Neuronal stem cell (in vitro differentiated cells): Measurements from ENCODE around the gene PLXND1.

Experiments used
- DNase-seq: peaks from one replicate; pipeline ENCODE4 v3.0.0-alpha.2; 2013; ENCODE audit warnings: low spot score
- H2AFZ ChIP-seq: one replicate; pipeline ENCODE4 v1.6.1; 2013; ENCODE audit warnings: mild to moderate bottlenecking, low read length, inconsistent platforms
- H2AK5ac ChIP-seq: 2 replicates; pipeline ENCODE4 v1.6.1; 2013; ENCODE audit warnings: low read depth, mild to moderate bottlenecking, inconsistent platforms, low read length, moderate library complexity, mixed read lengths
- H2BK120ac ChIP-seq: 2 replicates; pipeline ENCODE4 v1.6.1; 2013; ENCODE audit warnings: low read depth, mild to moderate bottlenecking, inconsistent platforms, low read length, moderate library complexity, mixed read lengths
- H2BK12ac ChIP-seq: one replicate; pipeline ENCODE4 v1.6.1; 2013; ENCODE audit warnings: low read length, inconsistent platforms
- H2BK15ac ChIP-seq: 2 replicates; pipeline ENCODE4 v1.6.1; 2013; ENCODE audit warnings: mild to moderate bottlenecking, low read length, inconsistent platforms, mixed read lengths
- H2BK5ac ChIP-seq: one replicate; pipeline ENCODE4 v1.6.1; 2013; ENCODE audit warnings: inconsistent platforms, mild to moderate bottlenecking, low read length, moderate library complexity
- H3K14ac ChIP-seq: one replicate; pipeline ENCODE4 v1.6.1; 2013; ENCODE audit warnings: low read length, inconsistent platforms
- H3K18ac ChIP-seq: 2 replicates; pipeline ENCODE4 v1.6.1; 2013; ENCODE audit warnings: low read length, inconsistent platforms
- H3K23ac ChIP-seq: 2 replicates; pipeline ENCODE4 v1.6.1; 2013; ENCODE audit warnings: low read depth, mild to moderate bottlenecking, mixed read lengths, low read length, inconsistent platforms; ENCODE audit not compliant: poor library complexity
- H3K27ac ChIP-seq: replicated peaks from 3 replicates; pipeline ENCODE4 v1.5.1; 2013; ENCODE audit warnings: low read length, inconsistent platforms
- H3K27me3 ChIP-seq, 3 experiments: 2 replicates each; pipeline ENCODE4 v1.6.1; 2013; ENCODE audit warnings: low read length in 3 of 3, mild to moderate bottlenecking in 2 of 3, inconsistent platforms in 1 of 3, low read depth in 1 of 3, mixed read lengths in 1 of 3, moderate library complexity in 1 of 3; ENCODE audit not compliant: control insufficient read depth in 3 of 3, insufficient read depth in 3 of 3
- H3K36me3 ChIP-seq, 2 donors: replicated peaks in 1 of 2; 2 replicates each; pipeline ENCODE4 v1.6.1; 2013; ENCODE audit warnings: low read length in 2 of 2; ENCODE audit not compliant: control insufficient read depth in 2 of 2, insufficient read depth in 2 of 2
- H3K4ac ChIP-seq: 2 replicates; pipeline ENCODE4 v1.6.1; 2013; ENCODE audit warnings: inconsistent platforms, mild to moderate bottlenecking, low read length, moderate library complexity
- H3K4me1 ChIP-seq, 2 donors: 1 replicate in 1 of 2; 2 replicates in 1 of 2; pipeline ENCODE4 v1.6.1; 2013; ENCODE audit warnings: low read length in 2 of 2, low read depth in 1 of 2; ENCODE audit not compliant: control insufficient read depth in 2 of 2, insufficient read depth in 1 of 2
- H3K4me2 ChIP-seq: one replicate; pipeline ENCODE4 v1.6.1; 2013; ENCODE audit warnings: mild to moderate bottlenecking, low read length, inconsistent platforms; ENCODE audit not compliant: insufficient read depth, poor library complexity, severe bottlenecking
- H3K4me3 ChIP-seq, 2 donors: 2 replicates each; pipeline ENCODE4 v1.5.1; 2013; ENCODE audit warnings: low read length in 2 of 2, mild to moderate bottlenecking in 2 of 2, inconsistent platforms in 1 of 2, moderate library complexity in 1 of 2
- H3K79me1 ChIP-seq: one replicate; pipeline ENCODE4 v1.6.1; 2013; ENCODE audit warnings: low read depth, mild to moderate bottlenecking, inconsistent platforms, low read length, moderate library complexity
- H3K9ac ChIP-seq: one replicate; pipeline ENCODE4 v1.6.1; 2013; ENCODE audit warnings: mild to moderate bottlenecking, low read depth, low read length, inconsistent platforms; ENCODE audit not compliant: poor library complexity
- H3K9me3 ChIP-seq, 2 donors: replicated peaks in 1 of 2; 2 replicates each; pipeline versions ENCODE3 to v1.6.1; 2013; ENCODE audit warnings: low read length in 2 of 2, mild to moderate bottlenecking in 2 of 2, inconsistent platforms in 1 of 2, low read depth in 1 of 2, mixed read lengths in 1 of 2, moderate library complexity in 1 of 2; ENCODE audit not compliant: control insufficient read depth in 2 of 2, insufficient read depth in 1 of 2
- H4K8ac ChIP-seq: one replicate; pipeline ENCODE4 v1.6.1; 2013; ENCODE audit warnings: low read depth, mild to moderate bottlenecking, inconsistent platforms, low read length, moderate library complexity
- H4K91ac ChIP-seq: one replicate; pipeline ENCODE4 v1.6.1; 2013; ENCODE audit warnings: low read length, low read depth, mild to moderate bottlenecking, inconsistent platforms; ENCODE audit not compliant: poor library complexity
- WGBS, 2 donors: extraction: QIAGEN DNeasy Blood & Tissue Kit; methylation state at CpG; one replicate each; pipeline ENCODE4 v1.1.7; 2013; ENCODE audit warnings: missing lambda C conversion rate in 2 of 2, mixed read lengths in 1 of 2; ENCODE audit not compliant: insufficient read length in 2 of 2, insufficient replicate concordance in 1 of 2; ENCODE audit errors: extremely low coverage in 2 of 2; 5-methylcytosine and 5-hydroxymethylcytosine counted together

Gene PLXND1

GRCh38 chr3:129574206-129574605, 32.3 kb downstream of the PLXND1 start:
- no peak overlapping the region for H2BK5ac ChIP-seq
- no peak overlapping the region for H3K18ac ChIP-seq
- H3K27ac ChIP-seq: no peak overlapping the region
- no peak overlapping the region for H2AK5ac ChIP-seq
- H3K4ac ChIP-seq: no peak overlapping the region
- peaks cover 0 to 1% of the 10 kb centered on the region in 2 donors for H3K9me3 ChIP-seq
- H3K4me1 ChIP-seq: peaks cover 0 to 8% of the 10 kb centered on the region in 2 donors
- H2BK120ac ChIP-seq: no peak overlapping the region
- H3K27me3 ChIP-seq: no peaks in the 10 kb centered on the region
- H3K9ac ChIP-seq: peak overlapping the region; percentile 51
- no peak overlapping the region for H2BK15ac ChIP-seq
- no peak overlapping the region for H3K4me2 ChIP-seq
- no peak overlapping the region for H3K4me3 ChIP-seq
- H3K14ac ChIP-seq: no peak overlapping the region
- H4K8ac ChIP-seq: no peak overlapping the region
- no CpG with 5 or more reads among the region's 24 CpGs for WGBS, 2 donors
- H2BK12ac ChIP-seq: no peak overlapping the region
- H4K91ac ChIP-seq: no peak overlapping the region
- no peaks in the 10 kb centered on the region for H3K79me1 ChIP-seq
- H3K23ac ChIP-seq: no peak overlapping the region
- peaks cover 0 to 29% of the 10 kb centered on the region in 2 donors for H3K36me3 ChIP-seq
- no peak overlapping the region for H2AFZ ChIP-seq
- DNase-seq: no peak

GRCh38 chr3:129573493-129573892, 33.0 kb downstream of the PLXND1 start:
- peaks cover 0 to 35% of the 10 kb centered on the region in 2 donors for H3K36me3 ChIP-seq
- no peak overlapping the region for H3K4ac ChIP-seq
- WGBS, 2 donors: no CpG with 5 or more reads among the region's 14 CpGs
- no peak for DNase-seq
- H3K4me2 ChIP-seq: no peak overlapping the region
- no peak overlapping the region for H4K8ac ChIP-seq
- H3K79me1 ChIP-seq: no peaks in the 10 kb centered on the region
- peak overlapping the region; percentile 81 for H3K23ac ChIP-seq
- no peak overlapping the region for H3K4me3 ChIP-seq
- no peak overlapping the region for H3K14ac ChIP-seq
- H2BK5ac ChIP-seq: no peak overlapping the region
- H3K9ac ChIP-seq: no peak overlapping the region
- no peak overlapping the region for H2BK15ac ChIP-seq
- no peak overlapping the region for H3K27ac ChIP-seq
- no peaks in the 10 kb centered on the region for H3K27me3 ChIP-seq
- no peak overlapping the region for H2AFZ ChIP-seq
- H3K9me3 ChIP-seq: peaks cover 0 to 1% of the 10 kb centered on the region in 2 donors
- peaks cover 0 to 8% of the 10 kb centered on the region in 2 donors for H3K4me1 ChIP-seq
- no peak overlapping the region for H2BK120ac ChIP-seq
- peak overlapping the region; percentile 80 for H3K18ac ChIP-seq
- H2AK5ac ChIP-seq: peak overlapping the region; percentile 49
- no peak overlapping the region for H2BK12ac ChIP-seq
- no peak overlapping the region for H4K91ac ChIP-seq

DNA sequence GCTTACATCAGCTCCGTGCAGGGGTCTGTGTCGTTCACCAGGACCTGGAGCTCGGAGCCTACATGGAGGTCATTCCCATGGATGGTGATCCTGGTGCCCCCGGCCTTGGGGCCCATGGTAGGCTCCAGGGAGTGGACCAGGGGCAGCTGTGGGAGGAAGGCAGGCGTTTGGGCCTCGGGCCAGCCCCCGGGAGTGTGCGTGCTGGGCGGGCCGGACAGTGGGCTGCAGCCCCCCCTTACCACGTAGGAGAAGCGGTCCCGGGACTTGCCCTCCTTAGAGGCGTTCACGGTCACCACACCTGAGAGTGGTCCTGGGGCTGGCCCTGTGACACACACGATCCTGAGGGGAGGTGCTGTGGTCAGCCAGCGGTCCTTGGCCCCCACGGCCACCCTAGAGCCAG, 33.9 kb downstream of the PLXND1 start:
- no peak overlapping the region for H3K23ac ChIP-seq
- peaks cover 0 to 1% of the 10 kb centered on the region in 2 donors for H3K9me3 ChIP-seq
- H3K79me1 ChIP-seq: no peaks in the 10 kb centered on the region
- no peak overlapping the region for H3K4me3 ChIP-seq
- peak overlapping the region; percentile 53 for H3K4ac ChIP-seq
- H2BK5ac ChIP-seq: peak overlapping the region; percentile 24
- peaks cover 0 to 30% of the 10 kb centered on the region in 2 donors for H3K36me3 ChIP-seq
- no peak overlapping the region for H3K27ac ChIP-seq
- H2BK15ac ChIP-seq: no peak overlapping the region
- H2AK5ac ChIP-seq: peak overlapping the region; percentile 68
- no peak overlapping the region for H2AFZ ChIP-seq
- H3K27me3 ChIP-seq: no peaks in the 10 kb centered on the region
- peak overlapping the region; percentile 27 for H3K18ac ChIP-seq
- no peak overlapping the region for H2BK120ac ChIP-seq
- no peak overlapping the region for H4K8ac ChIP-seq
- WGBS, 2 donors: no CpG with 5 or more reads among the region's 18 CpGs
- H4K91ac ChIP-seq: no peak overlapping the region
- no peak overlapping the region for H3K14ac ChIP-seq
- H3K4me1 ChIP-seq: peaks cover 0 to 8% of the 10 kb centered on the region in 2 donors
- H2BK12ac ChIP-seq: no peak overlapping the region
- H3K9ac ChIP-seq: peak overlapping the region; percentile 30
- H3K4me2 ChIP-seq: no peak overlapping the region
- DNase-seq: no peak

DNA sequence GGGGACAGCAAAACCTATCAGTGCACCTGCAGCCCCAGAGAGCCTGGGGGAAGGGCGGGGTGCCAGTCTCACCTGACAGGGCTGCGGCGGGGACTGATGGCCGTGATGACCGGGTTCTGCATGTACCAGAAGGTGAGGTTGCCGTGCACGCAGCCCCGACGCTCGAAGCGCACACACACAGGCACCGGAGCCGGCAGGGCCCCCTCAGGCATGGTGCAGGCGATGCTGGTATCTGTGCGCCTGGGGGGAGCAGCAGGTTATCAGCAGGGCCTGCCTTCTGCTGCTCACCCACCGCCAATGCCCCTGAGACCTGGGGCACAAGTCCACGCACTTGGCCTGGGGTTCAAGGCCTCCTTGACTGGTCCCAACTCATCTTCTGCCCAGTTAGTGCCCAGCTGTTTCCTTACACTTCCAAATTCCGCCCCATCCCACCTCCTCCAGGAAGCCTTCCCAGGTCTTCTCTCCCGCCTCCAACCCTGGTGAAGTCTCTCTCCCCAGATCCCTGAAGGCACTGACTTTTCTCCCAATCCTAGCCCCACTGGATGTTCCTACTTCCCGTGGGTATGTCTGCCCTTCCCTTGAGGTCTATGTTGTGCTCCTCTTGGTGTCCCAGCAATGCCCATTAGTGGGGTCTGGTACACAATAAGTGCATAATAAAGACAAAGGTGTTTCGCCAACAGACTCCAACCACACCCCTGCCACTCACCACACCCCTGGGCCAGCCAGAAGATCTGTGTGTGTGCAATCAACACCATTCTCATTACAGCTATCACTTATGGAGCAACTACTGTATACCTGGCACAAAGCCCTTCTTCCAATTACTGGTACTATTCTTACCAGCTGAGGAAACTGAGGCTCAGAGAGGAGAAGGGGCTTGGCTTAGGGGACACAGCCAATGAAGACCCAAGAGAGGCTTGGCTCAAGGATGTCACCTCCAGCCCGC, 34.6 kb downstream of the PLXND1 start:
- H3K4me3 ChIP-seq: no peak overlapping the region
- H2BK15ac ChIP-seq: no peak overlapping the region
- peaks cover 0 to 23% of the 10 kb centered on the region in 2 donors for H3K36me3 ChIP-seq
- H3K23ac ChIP-seq: no peak overlapping the region
- WGBS, 2 donors: no CpG with 5 or more reads among the region's 22 CpGs
- peaks cover 0 to 1% of the 10 kb centered on the region in 2 donors for H3K9me3 ChIP-seq
- no peak overlapping the region for H4K91ac ChIP-seq
- H3K27me3 ChIP-seq: no peaks in the 10 kb centered on the region
- H3K4me2 ChIP-seq: no peak overlapping the region
- no peak overlapping the region for H3K27ac ChIP-seq
- no peak overlapping the region for H4K8ac ChIP-seq
- peak overlapping the region; percentile 10 for H2AK5ac ChIP-seq
- H3K4ac ChIP-seq: no peak overlapping the region
- no peak overlapping the region for H2BK12ac ChIP-seq
- H3K9ac ChIP-seq: no peak overlapping the region
- peak overlapping the region; percentile 41 for H3K18ac ChIP-seq
- H3K14ac ChIP-seq: no peak overlapping the region
- peaks cover 0 to 8% of the 10 kb centered on the region in 2 donors for H3K4me1 ChIP-seq
- H2BK5ac ChIP-seq: peak overlapping the region; percentile 24
- H3K79me1 ChIP-seq: no peaks in the 10 kb centered on the region
- DNase-seq: no peak
- H2BK120ac ChIP-seq: no peak overlapping the region
- no peak overlapping the region for H2AFZ ChIP-seq
